ENCODE results near the gene NNT.
"Not testable (repeated sequence)": the region's sequence is repeated elsewhere in the genome, so short reads cannot be mapped to it uniquely, and the experiment has no call there.

NNT gene

DNA sequence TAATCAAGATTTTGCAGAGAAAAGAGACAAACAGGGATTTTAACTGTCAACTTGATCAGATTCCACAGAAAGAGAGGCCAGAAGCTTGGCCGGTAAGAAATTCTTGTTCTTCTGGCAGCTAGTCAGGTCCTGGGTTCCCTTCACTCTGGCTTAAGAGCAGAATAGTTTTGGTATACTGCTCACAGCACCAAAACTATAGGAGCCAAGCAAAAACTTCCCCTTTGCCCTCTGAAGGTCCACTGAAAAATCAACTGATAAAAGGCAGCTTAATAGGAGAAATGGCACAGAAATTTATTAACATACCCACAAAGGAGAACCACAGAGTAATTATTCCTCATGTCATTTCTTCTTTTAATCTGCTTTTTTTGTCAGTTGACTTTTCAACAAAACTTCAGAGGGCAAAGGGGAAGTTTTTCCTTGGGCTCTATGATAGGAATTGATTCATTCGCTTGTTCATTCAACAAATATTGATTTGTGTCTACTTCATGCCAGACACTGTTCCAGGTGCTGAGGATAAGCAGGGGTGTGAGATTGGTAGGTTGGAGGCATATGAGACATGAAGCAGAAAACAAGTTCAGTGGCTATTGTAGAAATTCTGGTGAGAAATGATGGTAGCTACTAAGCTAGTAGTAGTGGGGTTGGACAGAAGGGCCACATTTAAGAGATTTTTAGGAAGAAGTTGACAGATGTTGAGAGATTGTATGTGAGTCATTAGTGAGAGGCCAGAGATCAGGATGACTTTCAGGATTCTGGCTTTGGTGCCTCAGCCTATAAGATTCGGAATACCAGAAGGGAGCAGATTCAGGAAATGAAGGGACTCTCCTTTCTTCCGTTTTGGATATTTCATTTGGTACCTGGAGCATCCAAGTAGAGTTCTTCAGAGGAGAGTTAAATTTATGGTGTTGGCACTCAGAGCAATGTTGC lies 20.6 kb upstream of the NNT start:
- no peak overlapping the region for H3K27ac ChIP-seq (ENCODE audit: low read depth, low read length)
- H3K9me3 ChIP-seq (ENCODE audit: control insufficient read depth in 5 of 5, low read length in 5 of 5), result no peaks in the 10 kb centered on the region
- H3K36me3 ChIP-seq (ENCODE audit: control insufficient read depth in 5 of 5, insufficient read depth in 5 of 5, low read length in 5 of 5), result peaks cover 0 to 11% (median 3%) of the 10 kb centered on the region in 5 donors
- H3K27me3 ChIP-seq (ENCODE audit: control insufficient read depth in 5 of 5, insufficient read depth in 4 of 5, low read length in 5 of 5), result no peaks in the 10 kb centered on the region
- no peaks in the 10 kb centered on the region for H3K4me1 ChIP-seq (ENCODE audit: control insufficient read depth in 5 of 5, insufficient read depth in 5 of 5, low read length in 5 of 5)
- no peak overlapping the region for H3K4me3 ChIP-seq (ENCODE audit: low read depth in 1 of 5, low read length in 5 of 5)
- no peak overlapping the region for H3K9ac ChIP-seq (ENCODE audit: low read length in 5 of 5)

DNA sequence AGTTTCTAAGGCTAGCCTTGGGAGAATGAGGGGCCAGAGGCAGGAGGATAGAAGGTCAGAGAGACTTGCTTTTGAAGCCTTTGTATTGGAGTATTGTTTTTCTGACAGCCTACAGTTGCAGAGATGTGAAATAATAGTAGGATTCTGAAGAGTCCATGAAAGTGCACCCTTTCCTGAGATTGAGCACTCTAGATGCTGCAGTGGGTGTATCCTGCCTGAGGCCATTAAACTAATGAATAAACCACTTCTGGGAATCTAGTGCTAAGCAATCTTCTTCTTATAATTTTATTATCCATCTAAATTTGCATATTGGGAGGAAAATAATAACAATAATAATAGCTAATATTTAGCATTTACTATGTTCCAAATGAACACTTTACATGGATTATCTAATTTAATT lies 19.3 kb upstream of the NNT start:
- no peaks in the 10 kb centered on the region for H3K27me3 ChIP-seq (ENCODE audit: control insufficient read depth in 5 of 5, insufficient read depth in 4 of 5, low read length in 5 of 5)
- no peak overlapping the region for H3K27ac ChIP-seq (ENCODE audit: low read depth, low read length)
- H3K36me3 ChIP-seq (ENCODE audit: control insufficient read depth in 5 of 5, insufficient read depth in 5 of 5, low read length in 5 of 5), result peaks cover 0 to 11% (median 3%) of the 10 kb centered on the region in 5 donors
- no peaks in the 10 kb centered on the region for H3K4me1 ChIP-seq (ENCODE audit: control insufficient read depth in 5 of 5, insufficient read depth in 5 of 5, low read length in 5 of 5)
- H3K9me3 ChIP-seq (ENCODE audit: control insufficient read depth in 5 of 5, low read length in 5 of 5), result no peaks in the 10 kb centered on the region
- H3K9ac ChIP-seq (ENCODE audit: low read length in 5 of 5), result no peak overlapping the region
- no peak overlapping the region for H3K4me3 ChIP-seq (ENCODE audit: low read depth in 1 of 5, low read length in 5 of 5)

DNA sequence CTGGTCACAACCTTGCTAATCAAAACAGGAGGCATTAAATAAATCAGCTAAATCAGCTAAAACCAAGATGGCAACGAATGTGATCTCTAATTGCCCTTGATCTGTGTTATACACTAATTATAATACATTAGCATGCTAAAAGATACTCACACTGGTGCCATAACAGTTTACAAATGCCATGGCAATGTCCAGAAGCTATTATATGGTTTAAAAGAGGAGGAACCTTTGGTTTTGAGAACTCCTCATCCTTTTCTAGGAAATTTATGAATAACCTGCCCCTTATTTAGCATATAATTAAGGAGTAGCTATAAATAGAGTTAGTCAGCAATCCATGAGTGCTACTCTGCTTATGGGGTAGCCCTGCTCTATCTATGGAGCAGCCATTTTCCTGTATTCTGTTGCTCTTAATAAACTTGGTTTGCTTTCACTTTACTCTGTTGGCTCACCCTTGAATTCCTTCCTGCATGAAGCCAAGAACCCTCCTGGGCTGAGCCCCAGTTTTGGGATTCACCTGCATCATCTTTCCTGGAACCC lies 18.7 kb upstream of the NNT start:
- H3K9me3 ChIP-seq (ENCODE audit: control insufficient read depth in 5 of 5, low read length in 5 of 5), result no peaks in the 10 kb centered on the region
- no peak overlapping the region for H3K27ac ChIP-seq (ENCODE audit: low read depth, low read length)
- H3K36me3 ChIP-seq (ENCODE audit: control insufficient read depth in 5 of 5, insufficient read depth in 5 of 5, low read length in 5 of 5), result peaks cover 0 to 11% (median 3%) of the 10 kb centered on the region in 5 donors
- no peak overlapping the region for H3K9ac ChIP-seq (ENCODE audit: low read length in 5 of 5)
- no peaks in the 10 kb centered on the region for H3K27me3 ChIP-seq (ENCODE audit: control insufficient read depth in 5 of 5, insufficient read depth in 4 of 5, low read length in 5 of 5)
- no peaks in the 10 kb centered on the region for H3K4me1 ChIP-seq (ENCODE audit: control insufficient read depth in 5 of 5, insufficient read depth in 5 of 5, low read length in 5 of 5)
- no peak overlapping the region for H3K4me3 ChIP-seq (ENCODE audit: low read depth in 1 of 5, low read length in 5 of 5)

DNA sequence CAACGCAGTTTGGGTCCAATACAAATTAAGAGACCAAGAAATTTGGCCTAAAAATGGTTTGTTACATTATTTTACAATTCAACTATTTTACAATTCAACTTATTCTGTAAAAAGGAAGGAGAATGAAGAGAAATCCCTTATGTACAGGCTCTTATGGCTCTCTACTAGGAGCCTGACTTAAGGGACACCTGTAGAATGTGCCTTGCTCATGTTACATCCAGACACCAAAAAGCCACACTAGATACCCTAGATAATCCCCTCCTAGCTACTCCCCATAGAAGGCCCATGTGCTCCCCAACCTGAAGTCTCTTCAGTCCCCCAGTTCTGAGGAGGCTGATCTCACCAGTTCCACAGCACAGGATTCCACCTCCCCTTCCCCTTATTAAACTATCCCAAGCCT lies 14.1 kb upstream of the NNT start:
- H3K9ac ChIP-seq (ENCODE audit: low read length in 5 of 5), result no peak overlapping the region
- H3K27me3 ChIP-seq (ENCODE audit: control insufficient read depth in 5 of 5, insufficient read depth in 4 of 5, low read length in 5 of 5), result no peaks in the 10 kb centered on the region
- no peaks in the 10 kb centered on the region for H3K9me3 ChIP-seq (ENCODE audit: control insufficient read depth in 5 of 5, low read length in 5 of 5)
- no peaks in the 10 kb centered on the region for H3K4me1 ChIP-seq (ENCODE audit: control insufficient read depth in 5 of 5, insufficient read depth in 5 of 5, low read length in 5 of 5)
- no peak overlapping the region for H3K4me3 ChIP-seq (ENCODE audit: low read depth in 1 of 5, low read length in 5 of 5)
- no peak overlapping the region for H3K27ac ChIP-seq (ENCODE audit: low read depth, low read length)
- H3K36me3 ChIP-seq (ENCODE audit: control insufficient read depth in 5 of 5, insufficient read depth in 5 of 5, low read length in 5 of 5), result peaks cover 0 to 5% (median 0%) of the 10 kb centered on the region in 5 donors

DNA sequence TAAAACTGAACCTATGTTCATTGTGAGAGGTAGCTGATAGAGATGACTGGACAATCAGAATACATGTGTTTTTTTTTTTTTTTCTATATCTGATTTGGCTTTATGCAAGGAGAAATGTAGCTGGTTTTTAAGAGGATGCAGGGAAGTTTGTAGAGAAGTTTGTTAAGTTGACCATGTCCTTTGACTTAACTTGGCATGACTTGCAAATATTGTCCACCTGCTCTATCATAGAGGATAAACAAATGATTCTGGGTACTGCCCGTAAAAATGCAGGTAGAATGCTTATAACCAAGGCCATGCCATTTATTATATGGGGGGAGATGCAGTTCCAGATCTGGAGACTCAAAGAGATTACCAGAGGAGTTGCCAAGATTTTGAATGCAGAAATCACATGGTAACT lies 13.7 kb upstream of the NNT start:
- Histone ChIP-seq H3K27me3 (ENCODE audit: control insufficient read depth in 5 of 5, insufficient read depth in 4 of 5, low read length in 5 of 5) (no peaks in the 10 kb centered on the region), H3K4me3 (ENCODE audit: low read depth in 1 of 5, low read length in 5 of 5) (no peak overlapping the region), H3K4me1 (ENCODE audit: control insufficient read depth in 5 of 5, insufficient read depth in 5 of 5, low read length in 5 of 5) (no peaks in the 10 kb centered on the region)

DNA sequence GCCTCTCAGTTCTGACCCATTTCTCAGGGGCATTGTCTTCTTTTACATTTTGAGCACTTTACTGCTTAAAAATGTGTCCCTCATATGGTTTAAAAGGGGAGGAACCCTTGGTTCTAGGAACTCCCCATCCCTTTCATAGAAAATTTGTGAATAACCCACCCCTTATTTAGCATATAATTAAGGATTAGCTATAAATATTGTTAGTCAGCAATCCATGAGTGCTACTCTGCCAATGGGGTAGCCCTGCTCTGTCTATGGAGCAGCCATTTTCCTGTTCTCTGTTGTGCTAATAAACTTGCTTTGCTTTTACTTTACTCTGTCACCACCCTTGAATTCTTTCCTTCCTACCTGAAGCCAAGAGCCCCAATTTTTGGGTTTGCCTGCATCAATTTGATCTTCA lies 12.3 kb upstream of the NNT start:
- Histone ChIP-seq H3K9me3 (ENCODE audit: control insufficient read depth in 5 of 5, low read length in 5 of 5) (no peaks in the 10 kb centered on the region), H3K27me3 (ENCODE audit: control insufficient read depth in 5 of 5, insufficient read depth in 4 of 5, low read length in 5 of 5) (no peaks in the 10 kb centered on the region), H3K4me3 (ENCODE audit: low read depth in 1 of 5, low read length in 5 of 5) (no peak overlapping the region), H3K36me3 (ENCODE audit: control insufficient read depth in 5 of 5, insufficient read depth in 5 of 5, low read length in 5 of 5) (peaks cover 0 to 5% (median 0%) of the 10 kb centered on the region in 5 donors), H3K4me1 (ENCODE audit: control insufficient read depth in 5 of 5, insufficient read depth in 5 of 5, low read length in 5 of 5) (no peaks in the 10 kb centered on the region), H3K9ac (ENCODE audit: low read length in 5 of 5) (no peak overlapping the region), H3K27ac (ENCODE audit: low read depth, low read length) (no peak overlapping the region)

More for the DNA sequence above, 13.7 kb upstream of the NNT start:
- peaks cover 0 to 5% (median 0%) of the 10 kb centered on the region in 5 donors for H3K36me3 ChIP-seq (ENCODE audit: control insufficient read depth in 5 of 5, insufficient read depth in 5 of 5, low read length in 5 of 5)
- no peak overlapping the region for H3K9ac ChIP-seq (ENCODE audit: low read length in 5 of 5)
- H3K27ac ChIP-seq (ENCODE audit: low read depth, low read length), result no peak overlapping the region
- H3K9me3 ChIP-seq (ENCODE audit: control insufficient read depth in 5 of 5, low read length in 5 of 5), result no peaks in the 10 kb centered on the region

DNA sequence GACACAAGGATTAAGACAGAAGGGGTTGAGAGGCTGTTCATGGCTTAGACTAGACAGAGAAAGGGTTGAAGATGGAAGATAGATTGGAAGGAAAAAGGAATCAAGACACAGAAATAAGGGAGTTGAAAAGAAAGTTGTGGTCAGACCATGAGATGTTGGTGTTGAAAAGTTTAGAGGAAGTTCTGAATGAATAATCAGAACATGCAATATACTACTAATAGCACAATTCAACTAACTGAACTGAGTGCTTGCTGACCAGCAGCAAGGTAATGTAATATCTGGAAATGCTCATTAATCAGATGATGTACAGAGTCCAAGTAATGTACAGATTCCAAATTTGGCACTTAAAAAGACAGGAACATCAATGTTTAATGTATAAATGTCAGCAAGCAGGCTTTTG lies 10.6 kb upstream of the NNT start:
- H3K4me1 ChIP-seq (ENCODE audit: control insufficient read depth in 5 of 5, insufficient read depth in 5 of 5, low read length in 5 of 5), result no peaks in the 10 kb centered on the region
- H3K9ac ChIP-seq (ENCODE audit: low read length in 5 of 5), result no peak overlapping the region
- H3K9me3 ChIP-seq (ENCODE audit: control insufficient read depth in 5 of 5, low read length in 5 of 5), result no peaks in the 10 kb centered on the region
- peaks cover 0 to 5% (median 0%) of the 10 kb centered on the region in 5 donors for H3K36me3 ChIP-seq (ENCODE audit: control insufficient read depth in 5 of 5, insufficient read depth in 5 of 5, low read length in 5 of 5)
- no peak overlapping the region for H3K27ac ChIP-seq (ENCODE audit: low read depth, low read length)
- no peaks in the 10 kb centered on the region for H3K27me3 ChIP-seq (ENCODE audit: control insufficient read depth in 5 of 5, insufficient read depth in 4 of 5, low read length in 5 of 5)
- no peak overlapping the region for H3K4me3 ChIP-seq (ENCODE audit: low read depth in 1 of 5, low read length in 5 of 5)

DNA sequence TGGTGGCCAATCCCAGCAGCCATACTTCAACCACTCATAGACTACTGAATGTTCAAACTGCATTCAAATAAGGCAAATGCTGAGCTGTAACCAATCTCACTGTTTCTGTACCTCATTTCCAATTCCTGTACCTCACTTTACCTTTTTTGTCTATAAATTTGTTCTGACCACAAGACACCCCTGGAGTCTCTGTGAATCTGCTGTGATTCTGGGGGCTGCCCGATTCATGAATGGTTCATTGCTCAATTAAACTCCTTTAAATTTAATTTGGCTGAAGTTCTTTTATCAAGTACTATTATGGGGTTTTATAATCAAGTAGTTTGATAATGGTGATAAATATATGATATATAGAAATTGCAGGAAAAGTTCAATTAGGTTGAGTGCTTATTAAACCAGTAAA lies 4.1 kb upstream of the NNT start:
- not testable (repeated sequence) for H3K36me3 ChIP-seq (ENCODE audit: control insufficient read depth in 5 of 5, insufficient read depth in 5 of 5, low read length in 5 of 5); H3K4me3 ChIP-seq (ENCODE audit: low read depth in 1 of 5, low read length in 5 of 5); H3K9ac ChIP-seq (ENCODE audit: low read length in 5 of 5); H3K9me3 ChIP-seq (ENCODE audit: control insufficient read depth in 5 of 5, low read length in 5 of 5); H3K27me3 ChIP-seq (ENCODE audit: control insufficient read depth in 5 of 5, insufficient read depth in 4 of 5, low read length in 5 of 5); H3K27ac ChIP-seq (ENCODE audit: low read depth, low read length)
- H3K4me1 ChIP-seq (ENCODE audit: control insufficient read depth in 5 of 5, insufficient read depth in 5 of 5, low read length in 5 of 5), result peaks cover 0 to 23% (median 21%) of the 10 kb centered on the region in 5 donors

DNA sequence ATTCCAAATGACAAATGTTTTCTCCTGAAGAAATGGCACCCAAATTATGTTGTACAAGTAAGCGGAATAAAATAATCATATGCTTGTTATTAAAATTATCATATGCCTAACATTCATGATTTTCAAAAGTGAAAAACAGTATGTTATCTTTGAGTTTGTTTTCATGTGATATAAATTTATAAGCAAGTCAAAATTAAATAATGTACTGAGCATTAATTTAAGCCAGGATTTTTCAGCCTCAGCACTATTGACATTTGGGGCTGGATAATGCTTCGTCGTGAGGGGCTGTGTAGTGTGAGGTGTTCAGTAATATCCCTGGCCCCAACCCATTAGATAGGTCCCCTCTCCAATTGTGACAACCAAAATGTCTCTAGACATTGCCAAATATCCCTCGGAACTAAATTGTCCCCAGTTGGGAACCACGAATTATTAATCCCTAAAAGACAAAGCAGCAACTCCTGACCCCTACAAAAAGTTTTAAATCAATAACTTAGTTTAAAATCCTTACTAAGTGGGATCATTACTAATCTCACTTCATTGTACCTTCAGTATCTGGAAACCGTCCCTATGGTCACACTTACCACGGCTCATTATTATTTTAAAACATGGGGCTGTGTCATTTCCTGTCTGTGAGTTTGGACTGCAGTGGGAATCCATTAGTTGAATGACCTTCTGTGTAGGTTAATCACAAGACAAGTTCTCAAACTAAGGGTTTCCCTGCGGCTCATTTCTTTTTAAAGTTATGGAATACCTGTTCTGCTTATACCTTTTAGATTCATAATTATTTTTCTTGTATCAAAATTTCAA lies 1.3 kb upstream of the NNT start:
- Histone ChIP-seq H3K27me3 (ENCODE audit: control insufficient read depth in 5 of 5, insufficient read depth in 4 of 5, low read length in 5 of 5) (no peaks in the 10 kb centered on the region), H3K4me1 (ENCODE audit: control insufficient read depth in 5 of 5, insufficient read depth in 5 of 5, low read length in 5 of 5) (peaks cover 0 to 39% (median 32%) of the 10 kb centered on the region in 5 donors), H3K27ac (ENCODE audit: low read depth, low read length) (peak overlapping the region; percentile 87), H3K9ac (ENCODE audit: low read length in 5 of 5) (peak overlapping the region in 4 of 5 donors; percentile 83 to 97 (median 95)), H3K4me3 (ENCODE audit: low read depth in 1 of 5, low read length in 5 of 5) (peak overlapping the region; percentile 72 to 99 (median 89)), H3K36me3 (ENCODE audit: control insufficient read depth in 5 of 5, insufficient read depth in 5 of 5, low read length in 5 of 5) (no peaks in the 10 kb centered on the region), H3K9me3 (ENCODE audit: control insufficient read depth in 5 of 5, low read length in 5 of 5) (no peaks in the 10 kb centered on the region)

All from subcutaneous abdominal adipose tissue (tissue), 5 donors.